ENCODE data around the gene NBAS. TPM values are rescaled to one million over a fixed set of nuclear protein-coding genes. Genes with fewer than 3 reads are reported as not detected.
A peak's percentile ranks its signal among the peaks of the same experiment; 100 is the strongest.

Gene NBAS
- total and polyA plus RNA-seq, 2 of the 13 experiments (the other 11 are each of a cell fraction or from before 2014, with no cell fraction given) = 33.6 to 58.7 TPM

DNA sequence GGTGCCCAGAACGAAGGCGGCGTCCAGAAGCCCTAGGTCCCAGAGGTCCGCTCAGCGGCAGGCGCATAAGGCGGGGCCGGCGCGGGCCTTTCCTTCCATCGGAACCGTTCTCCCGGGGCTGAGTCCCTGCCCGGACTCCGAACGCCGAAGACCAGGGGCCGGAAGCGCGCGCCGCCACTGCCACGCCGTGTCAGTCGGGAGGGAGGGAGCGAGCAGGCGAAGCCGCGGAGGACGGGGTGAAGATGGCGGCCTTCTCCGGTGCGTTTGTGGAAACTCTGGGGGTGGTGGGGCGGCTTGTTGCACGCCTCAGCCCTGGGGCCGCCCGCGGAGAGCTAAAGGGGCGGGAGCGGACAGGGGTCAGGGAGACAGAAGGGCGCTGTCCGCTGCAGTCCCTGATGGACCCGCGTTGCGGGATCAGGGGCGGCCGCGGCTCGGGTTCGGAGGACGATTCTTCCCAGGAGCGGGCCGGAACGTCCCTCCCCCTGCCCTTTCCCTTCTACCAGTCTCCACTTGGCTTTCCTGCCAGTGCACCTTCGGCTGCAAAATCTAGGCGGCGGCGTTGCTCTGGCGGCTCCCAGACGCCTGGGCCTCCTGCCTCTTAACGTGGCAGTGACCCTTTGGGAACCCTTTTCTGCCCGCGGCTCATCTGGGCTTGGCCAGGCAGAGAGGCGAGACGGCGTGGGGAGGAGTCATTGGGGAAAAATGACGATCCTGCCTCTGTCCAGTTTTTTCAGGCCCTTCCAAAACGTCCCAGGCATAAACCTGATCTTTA lies 30.7 kb upstream of the NBAS start, which contains the start of gene DDX1 (continued):
- TF ChIP-seq ZNF496 (CRISPR knock-in tag; IDR thresholded peaks at IDR 0.05; ENCODE audit: insufficient replicate concordance) = no peak
- peak; percentile 81 for TF ChIP-seq SRF (IDR thresholded peaks at IDR 0.05; ENCODE audit: low read depth, low read length)
- TF ChIP-seq ZNF788 (CRISPR knock-in tag; IDR thresholded peaks at IDR 0.05; ENCODE audit: borderline replicate concordance) = peak; percentile 100
- TF ChIP-seq MIER3 (CRISPR knock-in tag; IDR thresholded peaks at IDR 0.05; ENCODE audit: borderline replicate concordance) = peak; percentile 98; the same call in 1 of the 2 replicates
- TF ChIP-seq, protein P1, sequence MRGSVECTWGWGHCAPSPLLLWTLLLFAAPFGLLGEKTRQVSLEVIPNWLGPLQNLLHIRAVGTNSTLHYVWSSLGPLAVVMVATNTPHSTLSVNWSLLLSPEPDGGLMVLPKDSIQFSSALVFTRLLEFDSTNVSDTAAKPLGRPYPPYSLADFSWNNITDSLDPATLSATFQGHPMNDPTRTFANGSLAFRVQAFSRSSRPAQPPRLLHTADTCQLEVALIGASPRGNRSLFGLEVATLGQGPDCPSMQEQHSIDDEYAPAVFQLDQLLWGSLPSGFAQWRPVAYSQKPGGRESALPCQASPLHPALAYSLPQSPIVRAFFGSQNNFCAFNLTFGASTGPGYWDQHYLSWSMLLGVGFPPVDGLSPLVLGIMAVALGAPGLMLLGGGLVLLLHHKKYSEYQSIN (CRISPR knock-in tag; IDR thresholded peaks at IDR 0.05; ENCODE audit: borderline replicate concordance) = peak; percentile 93
- no peak for TF ChIP-seq HDAC6 (IDR thresholded peaks at IDR 0.05; ENCODE audit: low read depth, low read length)
- peak; percentile 77; the same call in 1 of the 2 replicates for TF ChIP-seq ZNF460 (CRISPR knock-in tag; IDR thresholded peaks at IDR 0.05; ENCODE audit: borderline replicate concordance)
- peak; percentile 100 for TF ChIP-seq ZNF772 (CRISPR knock-in tag; IDR thresholded peaks at IDR 0.05)
- TF ChIP-seq SMARCE1 (IDR thresholded peaks at IDR 0.05; ENCODE audit: borderline replicate concordance) = no peak
- TF ChIP-seq ZEB1 (IDR thresholded peaks at IDR 0.05; ENCODE audit: insufficient replicate concordance, low read depth) = peak; percentile 82
- TF ChIP-seq ZNF446 (CRISPR knock-in tag; IDR thresholded peaks at IDR 0.05) = peak; percentile 46; the same call in 1 of the 2 replicates
- no peak; the same call in 1 of the 2 replicates for TF ChIP-seq EEA1 (CRISPR knock-in tag; IDR thresholded peaks at IDR 0.05; ENCODE audit: borderline replicate concordance)
- TF ChIP-seq, protein P2, sequence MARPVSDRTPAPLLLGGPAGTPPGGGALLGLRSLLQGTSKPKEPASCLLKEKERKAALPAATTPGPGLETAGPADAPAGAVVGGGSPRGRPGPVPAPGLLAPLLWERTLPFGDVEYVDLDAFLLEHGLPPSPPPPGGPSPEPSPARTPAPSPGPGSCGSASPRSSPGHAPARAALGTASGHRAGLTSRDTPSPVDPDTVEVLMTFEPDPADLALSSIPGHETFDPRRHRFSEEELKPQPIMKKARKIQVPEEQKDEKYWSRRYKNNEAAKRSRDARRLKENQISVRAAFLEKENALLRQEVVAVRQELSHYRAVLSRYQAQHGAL (CRISPR knock-in tag; IDR thresholded peaks at IDR 0.05; ENCODE audit: not compliant biosample characterization) = no peak
- TF ChIP-seq ZFP36 (IDR thresholded peaks at IDR 0.05; ENCODE audit: borderline replicate concordance, low read depth, low read length, partially characterized antibody) = no peak
- TF ChIP-seq, protein P3, sequence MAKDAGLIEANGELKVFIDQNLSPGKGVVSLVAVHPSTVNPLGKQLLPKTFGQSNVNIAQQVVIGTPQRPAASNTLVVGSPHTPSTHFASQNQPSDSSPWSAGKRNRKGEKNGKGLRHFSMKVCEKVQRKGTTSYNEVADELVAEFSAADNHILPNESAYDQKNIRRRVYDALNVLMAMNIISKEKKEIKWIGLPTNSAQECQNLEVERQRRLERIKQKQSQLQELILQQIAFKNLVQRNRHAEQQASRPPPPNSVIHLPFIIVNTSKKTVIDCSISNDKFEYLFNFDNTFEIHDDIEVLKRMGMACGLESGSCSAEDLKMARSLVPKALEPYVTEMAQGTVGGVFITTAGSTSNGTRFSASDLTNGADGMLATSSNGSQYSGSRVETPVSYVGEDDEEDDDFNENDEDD (CRISPR knock-in tag; IDR thresholded peaks at IDR 0.05; ENCODE audit: borderline replicate concordance) = peak; percentile 97
- no peak for TF ChIP-seq ZNF17 (CRISPR knock-in tag; IDR thresholded peaks at IDR 0.05)
- TF ChIP-seq TRIM24 (CRISPR knock-in tag; IDR thresholded peaks at IDR 0.05) = peak; percentile 68; the same call in 1 of the 2 replicates
- TF ChIP-seq, protein P4, sequence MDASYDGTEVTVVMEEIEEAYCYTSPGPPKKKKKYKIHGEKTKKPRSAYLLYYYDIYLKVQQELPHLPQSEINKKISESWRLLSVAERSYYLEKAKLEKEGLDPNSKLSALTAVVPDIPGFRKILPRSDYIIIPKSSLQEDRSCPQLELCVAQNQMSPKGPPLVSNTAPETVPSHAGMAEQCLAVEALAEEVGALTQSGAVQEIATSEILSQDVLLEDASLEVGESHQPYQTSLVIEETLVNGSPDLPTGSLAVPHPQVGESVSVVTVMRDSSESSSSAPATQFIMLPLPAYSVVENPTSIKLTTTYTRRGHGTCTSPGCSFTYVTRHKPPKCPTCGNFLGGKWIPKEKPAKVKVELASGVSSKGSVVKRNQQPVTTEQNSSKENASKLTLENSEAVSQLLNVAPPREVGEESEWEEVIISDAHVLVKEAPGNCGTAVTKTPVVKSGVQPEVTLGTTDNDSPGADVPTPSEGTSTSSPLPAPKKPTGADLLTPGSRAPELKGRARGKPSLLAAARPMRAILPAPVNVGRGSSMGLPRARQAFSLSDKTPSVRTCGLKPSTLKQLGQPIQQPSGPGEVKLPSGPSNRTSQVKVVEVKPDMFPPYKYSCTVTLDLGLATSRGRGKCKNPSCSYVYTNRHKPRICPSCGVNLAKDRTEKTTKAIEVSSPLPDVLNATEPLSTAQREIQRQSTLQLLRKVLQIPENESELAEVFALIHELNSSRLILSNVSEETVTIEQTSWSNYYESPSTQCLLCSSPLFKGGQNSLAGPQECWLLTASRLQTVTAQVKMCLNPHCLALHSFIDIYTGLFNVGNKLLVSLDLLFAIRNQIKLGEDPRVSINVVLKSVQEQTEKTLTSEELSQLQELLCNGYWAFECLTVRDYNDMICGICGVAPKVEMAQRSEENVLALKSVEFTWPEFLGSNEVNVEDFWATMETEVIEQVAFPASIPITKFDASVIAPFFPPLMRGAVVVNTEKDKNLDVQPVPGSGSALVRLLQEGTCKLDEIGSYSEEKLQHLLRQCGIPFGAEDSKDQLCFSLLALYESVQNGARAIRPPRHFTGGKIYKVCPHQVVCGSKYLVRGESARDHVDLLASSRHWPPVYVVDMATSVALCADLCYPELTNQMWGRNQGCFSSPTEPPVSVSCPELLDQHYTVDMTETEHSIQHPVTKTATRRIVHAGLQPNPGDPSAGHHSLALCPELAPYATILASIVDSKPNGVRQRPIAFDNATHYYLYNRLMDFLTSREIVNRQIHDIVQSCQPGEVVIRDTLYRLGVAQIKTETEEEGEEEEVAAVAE (CRISPR knock-in tag; IDR thresholded peaks at IDR 0.05; ENCODE audit: borderline replicate concordance) = peak; percentile 86
- TF ChIP-seq, protein P5, sequence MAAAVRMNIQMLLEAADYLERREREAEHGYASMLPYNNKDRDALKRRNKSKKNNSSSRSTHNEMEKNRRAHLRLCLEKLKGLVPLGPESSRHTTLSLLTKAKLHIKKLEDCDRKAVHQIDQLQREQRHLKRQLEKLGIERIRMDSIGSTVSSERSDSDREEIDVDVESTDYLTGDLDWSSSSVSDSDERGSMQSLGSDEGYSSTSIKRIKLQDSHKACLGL (CRISPR knock-in tag; IDR thresholded peaks at IDR 0.05) = peak; percentile 97
- peak; percentile 47; the same call in 1 of the 2 replicates for TF ChIP-seq CREM (IDR thresholded peaks at IDR 0.05)
- TF ChIP-seq CREM (CRISPR knock-in tag; IDR thresholded peaks at IDR 0.05) = no peak

Measured in HepG2 (cell line).